H1 (cell line): ENCODE results near the gene ATCAY. TPM values are rescaled to one million over a fixed set of nuclear protein-coding genes. Genes with fewer than 3 reads are reported as not detected.
"Not testable (repeated sequence)": the region's sequence is repeated elsewhere in the genome, so short reads cannot be mapped to it uniquely, and the experiment has no call there.

Source experiments
- CTCF ChIA-PET: fragments of 300-600 bp; sonication (Branson Sonifier 250); formaldehyde crosslinking; loops from one replicate; lab custom pipeline; 2021; ENCODE audit not compliant: partially characterized antibody; lab: Charles Lee
- POLR2A ChIA-PET: fragments of 300-600 bp; sonication (Branson Sonifier 250); formaldehyde crosslinking; loops from one replicate; lab custom pipeline; 2021; ENCODE audit warnings: inconsistent platforms; ENCODE audit not compliant: partially characterized antibody; lab: Charles Lee
- DNase-seq, 2 experiments: peaks; one replicate each; pipeline versions ENCODE4 v3.0.0 to v3.0.0-alpha.2; 2010 to 2022; ENCODE audit warnings: low spot score in 2 of 2, low read depth in 1 of 2, mixed read lengths in 1 of 2
- FAIRE-seq: peaks from 2 replicates; lab custom pipeline; 2011; peaks lifted over from hg19 to GRCh38; lab: Jason Lieb, UNC
- H2AFZ ChIP-seq: 2 replicates; pipeline ENCODE4 v1.8.1; 2012; ENCODE audit warnings: low read length, inconsistent platforms
- H2AK5ac ChIP-seq: 2 replicates; pipeline ENCODE4 v1.6.1; 2013; ENCODE audit warnings: low read depth, low read length
- H2BK120ac ChIP-seq: replicated peaks from 2 replicates; pipeline ENCODE3; 2013; ENCODE audit warnings: low read depth, low read length, inconsistent platforms
- H2BK12ac ChIP-seq: 2 replicates; pipeline ENCODE4 v1.6.1; 2013; ENCODE audit warnings: low read depth, low read length
- H2BK15ac ChIP-seq: 2 replicates; pipeline ENCODE4 v1.6.1; 2013; ENCODE audit warnings: low read length
- H2BK20ac ChIP-seq: 2 replicates; pipeline ENCODE4 v1.6.1; 2013; ENCODE audit warnings: low read length
- H2BK5ac ChIP-seq: 2 replicates; pipeline ENCODE4 v1.6.1; 2013; ENCODE audit warnings: low read depth, low read length
- H3K14ac ChIP-seq: 2 replicates; pipeline ENCODE4 v1.6.1; 2013; ENCODE audit warnings: inconsistent platforms; ENCODE audit not compliant: insufficient read length
- H3K18ac ChIP-seq: 2 replicates; pipeline ENCODE4 v1.6.1; 2013; ENCODE audit warnings: low read length; ENCODE audit errors: extremely low read depth
- H3K23ac ChIP-seq: 2 replicates; pipeline ENCODE4 v1.6.1; 2013; ENCODE audit warnings: inconsistent platforms; ENCODE audit not compliant: insufficient read length
- H3K23me2 ChIP-seq: 2 replicates; pipeline ENCODE4 v1.6.1; 2013; ENCODE audit warnings: low read depth, low read length
- H3K27ac ChIP-seq: 2 replicates; pipeline ENCODE4 v1.6.1; 2011; ENCODE audit warnings: low read depth, low read length, inconsistent platforms
- H3K27me3 ChIP-seq, 4 experiments: replicated peaks in 1 of 4; 1 replicate in 1 of 4; 2 replicates in 3 of 4; pipeline versions ENCODE4 v1.6.1 to v1.8.1; 2011 to 2013; ENCODE audit warnings: low read length in 3 of 4, mild to moderate bottlenecking in 3 of 4, inconsistent platforms in 2 of 4, mixed read lengths in 2 of 4, moderate library complexity in 1 of 4; ENCODE audit not compliant: control insufficient read depth in 3 of 4, insufficient read depth in 3 of 4; ENCODE audit errors: extremely low read depth in 1 of 4
- H3K36me3 ChIP-seq, 4 experiments: 2 replicates each; pipeline versions ENCODE4 v1.6.1 to v1.8.1; 2011 to 2013; ENCODE audit warnings: mild to moderate bottlenecking in 4 of 4, low read length in 3 of 4, moderate library complexity in 2 of 4, control low read depth in 1 of 4, inconsistent platforms in 1 of 4; ENCODE audit not compliant: insufficient read depth in 4 of 4, control insufficient read depth in 2 of 4
- H3K4ac ChIP-seq: replicated peaks from 2 replicates; pipeline ENCODE3; 2013; ENCODE audit warnings: low read length, low read depth, mixed read lengths, inconsistent platforms; ENCODE audit not compliant: insufficient read length
- H3K4me1 ChIP-seq, 4 experiments: replicated peaks in 1 of 4; 1 replicate in 1 of 4; 2 replicates in 3 of 4; pipeline versions ENCODE4 v1.6.1 to v1.8.1; 2011 to 2013; ENCODE audit warnings: low read length in 3 of 4, inconsistent platforms in 2 of 4, mixed read lengths in 1 of 4; ENCODE audit not compliant: insufficient read depth in 4 of 4, control insufficient read depth in 3 of 4
- H3K4me2 ChIP-seq, 2 experiments: 2 replicates each; pipeline versions ENCODE4 v1.6.1 to v1.8.1; 2011 to 2013; ENCODE audit warnings: low read depth in 2 of 2, low read length in 2 of 2, control low read depth in 1 of 2, inconsistent platforms in 1 of 2, mild to moderate bottlenecking in 1 of 2; ENCODE audit not compliant: insufficient read depth in 1 of 2
- H3K4me3 ChIP-seq, 4 experiments: fragments of 200-600, 300-600 bp in 1 of 4; sonication (generic), shearing (Covaris generic), sonication (Bioruptor Twin) in 1 of 4; 2 replicates each; pipeline versions ENCODE4 v1.5.1 to v1.8.1; 2011 to 2016; ENCODE audit warnings: low read length in 4 of 4, low read depth in 3 of 4, control low read depth in 2 of 4, inconsistent platforms in 2 of 4, mild to moderate bottlenecking in 2 of 4, mixed read lengths in 1 of 4, moderate library complexity in 1 of 4; ENCODE audit not compliant: insufficient read depth in 2 of 4; ENCODE audit errors: extremely low read depth in 1 of 4
- H3K56ac ChIP-seq: replicated peaks from 2 replicates; pipeline ENCODE3; 2013; ENCODE audit warnings: low read depth, mild to moderate bottlenecking, mixed read lengths, low read length, inconsistent platforms; ENCODE audit not compliant: insufficient read length
- H3K79me1 ChIP-seq: 2 replicates; pipeline ENCODE4 v1.6.1; 2013; ENCODE audit warnings: low read depth, low read length, control low read depth
- H3K79me2 ChIP-seq, 2 experiments: 2 replicates each; pipeline versions ENCODE4 v1.6.1 to v1.8.1; 2012 to 2013; ENCODE audit warnings: low read length in 2 of 2, mild to moderate bottlenecking in 2 of 2, inconsistent platforms in 1 of 2; ENCODE audit not compliant: insufficient read depth in 2 of 2, control insufficient read depth in 1 of 2
- H3K9ac ChIP-seq, 4 experiments: replicated peaks in 1 of 4; 1 replicate in 1 of 4; 2 replicates in 3 of 4; pipeline versions ENCODE4 v1.6.1 to v1.8.1; 2011 to 2013; ENCODE audit warnings: low read depth in 3 of 4, low read length in 3 of 4, control low read depth in 2 of 4, mild to moderate bottlenecking in 2 of 4, moderate library complexity in 2 of 4, inconsistent platforms in 1 of 4; ENCODE audit errors: extremely low read depth in 1 of 4
- H3K9me3 ChIP-seq, 2 experiments: 2 replicates each; pipeline versions ENCODE4 v1.6.1 to v1.8.1; 2012 to 2013; ENCODE audit warnings: mild to moderate bottlenecking in 2 of 2, moderate library complexity in 2 of 2, control low read depth in 1 of 2, inconsistent platforms in 1 of 2, low read depth in 1 of 2, low read length in 1 of 2, mixed read lengths in 1 of 2; ENCODE audit not compliant: insufficient read depth in 2 of 2
- H4K20me1 ChIP-seq, 2 experiments: replicated peaks in 1 of 2; 2 replicates each; pipeline versions ENCODE3 to v1.8.1; 2011 to 2013; ENCODE audit warnings: inconsistent platforms in 2 of 2, low read length in 2 of 2, mild to moderate bottlenecking in 1 of 2; ENCODE audit not compliant: insufficient read depth in 2 of 2, control insufficient read depth in 1 of 2
- H4K5ac ChIP-seq: 2 replicates; pipeline ENCODE4 v1.6.1; 2013; ENCODE audit warnings: low read length, low read depth, mixed read lengths, inconsistent platforms; ENCODE audit not compliant: insufficient read length
- H4K8ac ChIP-seq: 2 replicates; pipeline ENCODE4 v1.8.0; 2013; ENCODE audit warnings: mild to moderate bottlenecking, moderate library complexity, low read length, inconsistent platforms; ENCODE audit not compliant: insufficient read depth; ENCODE audit errors: extremely low read depth
- H4K91ac ChIP-seq: replicated peaks from 2 replicates; pipeline ENCODE3; 2013; ENCODE audit warnings: low read length, mixed read lengths, inconsistent platforms; ENCODE audit not compliant: insufficient read length
- SAP30 ChIP-seq: fragments of 300-600 bp; sonication (generic); IDR thresholded peaks from 2 replicates; pipeline ENCODE4 v1.7.1; 2012; ENCODE audit warnings: low read length, moderate library complexity, mild to moderate bottlenecking, inconsistent platforms; ENCODE audit not compliant: insufficient read depth, insufficient replicate concordance
- SIRT6 ChIP-seq: IDR thresholded peaks from one replicate; pipeline ENCODE4 v1.7.1; 2012; ENCODE audit warnings: low read length, inconsistent platforms
- TCF12 ChIP-seq: IDR thresholded peaks from 2 replicates; pipeline ENCODE4 v1.6.1; 2011; ENCODE audit warnings: low read depth, mild to moderate bottlenecking, low read length
- WGBS, 2 experiments: shearing (Covaris generic) in 1 of 2; methylation state at CpG; one replicate each; pipeline versions ENCODE4 v1.1.6 to v1.1.7; 2013 to 2015; ENCODE audit warnings: low lambda C conversion rate in 2 of 2, mixed read lengths in 2 of 2, inconsistent platforms in 1 of 2, low coverage in 1 of 2, missing lambda C conversion rate in 1 of 2; ENCODE audit not compliant: insufficient replicate concordance in 2 of 2, insufficient coverage in 1 of 2, insufficient read length in 1 of 2; ENCODE audit errors: extremely low coverage in 1 of 2, missing lambda C conversion rate in 1 of 2; 5-methylcytosine and 5-hydroxymethylcytosine counted together
- polyA plus RNA-seq, 7 experiments: library from polyadenylated mRNA; depleted of rRNA in 3 of 7; stranded (reverse) in 5 of 7; unstranded in 2 of 7; fragments of >200 nt in 5 of 7; fragments of 200-250 nt in 2 of 7; gene quantifications; 1 replicate in 5 of 7; 2 replicates in 1 of 7; 4 replicates in 1 of 7; pipeline versions ENCODE4 v1.2.1 to v1.2.3, GENCODE V29; 2011 to 2013; ENCODE audit warnings: missing spikeins in 2 of 7, mixed read lengths in 2 of 7
- total RNA-seq: library from RNA; stranded (reverse); fragmentation: NEBNext Ultra II Directional; extraction: Animal tissue kit (Norgen Biotek cat#: 25700); gene quantifications from 2 replicates; pipeline ENCODE4 v1.2.1, GENCODE V29; 2021
- TF ChIP-seq, protein P1 (sequence below), 3 experiments: IDR thresholded peaks; 1 replicate in 2 of 3; 2 replicates in 1 of 3; pipeline versions ENCODE4 v1.5.1 to v1.6.1; 2011; ENCODE audit warnings: low read length in 3 of 3, mild to moderate bottlenecking in 3 of 3, inconsistent platforms in 2 of 3, low read depth in 1 of 3, moderate library complexity in 1 of 3; ENCODE audit not compliant: insufficient read depth in 1 of 3; ENCODE audit errors: control extremely low read depth in 1 of 3

ATCAY gene
- total and polyA plus RNA-seq, 2 of the 8 experiments (the other 6 are each of a cell fraction or from before 2014, with no cell fraction given), result 24.4 to 33.8 TPM

DNA sequence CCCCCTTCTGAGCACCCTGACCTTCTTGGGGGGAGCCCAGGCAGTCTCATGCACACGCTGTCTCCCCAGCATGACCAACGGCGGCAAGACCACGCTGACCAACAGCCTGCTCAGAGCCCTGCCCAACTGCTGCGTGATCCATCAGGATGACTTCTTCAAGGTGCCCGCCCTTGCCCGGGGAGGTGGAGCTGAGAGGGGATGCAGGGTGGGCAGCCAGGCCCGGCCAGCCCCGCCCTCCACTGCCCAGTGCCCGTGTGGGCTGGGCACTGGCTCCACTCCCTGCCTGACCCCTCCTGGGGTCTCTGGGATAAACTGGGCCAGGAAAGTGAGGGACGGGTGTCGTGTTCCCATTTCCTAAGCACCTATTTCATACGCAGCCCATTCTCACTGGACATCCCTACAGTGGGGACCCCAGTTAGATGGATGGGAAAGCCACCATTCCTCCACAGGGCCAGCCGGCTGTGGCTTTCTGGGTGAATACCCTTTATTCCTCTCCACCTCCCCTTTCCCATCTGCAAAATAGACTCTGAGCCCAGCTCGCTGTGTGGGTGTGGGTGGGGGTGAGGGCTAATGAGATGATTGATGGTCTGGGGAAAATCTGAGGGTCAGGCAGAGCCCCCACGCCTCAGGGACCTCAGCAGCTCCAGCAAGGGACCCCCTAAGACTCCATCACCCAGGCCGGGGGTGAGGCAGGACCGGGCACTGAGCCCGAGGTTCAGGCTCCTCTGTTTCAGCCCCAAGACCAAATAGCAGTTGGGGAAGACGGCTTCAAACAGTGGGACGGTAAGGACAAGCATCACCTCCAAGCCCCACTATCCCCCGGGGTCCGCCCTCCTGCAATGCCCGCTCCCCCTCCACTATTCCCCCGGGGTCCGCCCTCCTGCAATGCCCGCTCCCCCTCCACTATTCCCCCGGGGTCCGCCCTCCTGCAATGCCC is 56.3 kb downstream of the ATCAY start (continued):
- TF ChIP-seq, protein P1, sequence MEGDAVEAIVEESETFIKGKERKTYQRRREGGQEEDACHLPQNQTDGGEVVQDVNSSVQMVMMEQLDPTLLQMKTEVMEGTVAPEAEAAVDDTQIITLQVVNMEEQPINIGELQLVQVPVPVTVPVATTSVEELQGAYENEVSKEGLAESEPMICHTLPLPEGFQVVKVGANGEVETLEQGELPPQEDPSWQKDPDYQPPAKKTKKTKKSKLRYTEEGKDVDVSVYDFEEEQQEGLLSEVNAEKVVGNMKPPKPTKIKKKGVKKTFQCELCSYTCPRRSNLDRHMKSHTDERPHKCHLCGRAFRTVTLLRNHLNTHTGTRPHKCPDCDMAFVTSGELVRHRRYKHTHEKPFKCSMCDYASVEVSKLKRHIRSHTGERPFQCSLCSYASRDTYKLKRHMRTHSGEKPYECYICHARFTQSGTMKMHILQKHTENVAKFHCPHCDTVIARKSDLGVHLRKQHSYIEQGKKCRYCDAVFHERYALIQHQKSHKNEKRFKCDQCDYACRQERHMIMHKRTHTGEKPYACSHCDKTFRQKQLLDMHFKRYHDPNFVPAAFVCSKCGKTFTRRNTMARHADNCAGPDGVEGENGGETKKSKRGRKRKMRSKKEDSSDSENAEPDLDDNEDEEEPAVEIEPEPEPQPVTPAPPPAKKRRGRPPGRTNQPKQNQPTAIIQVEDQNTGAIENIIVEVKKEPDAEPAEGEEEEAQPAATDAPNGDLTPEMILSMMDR (IDR thresholded peaks at IDR 0.05; ENCODE audit: control extremely low read depth in 1 of 3, insufficient read depth in 1 of 3, low read depth in 1 of 3, low read length in 3 of 3), result no peak
- TF ChIP-seq SIRT6 (no peak), SAP30 (no peak), TCF12 (no peak)

DNA sequence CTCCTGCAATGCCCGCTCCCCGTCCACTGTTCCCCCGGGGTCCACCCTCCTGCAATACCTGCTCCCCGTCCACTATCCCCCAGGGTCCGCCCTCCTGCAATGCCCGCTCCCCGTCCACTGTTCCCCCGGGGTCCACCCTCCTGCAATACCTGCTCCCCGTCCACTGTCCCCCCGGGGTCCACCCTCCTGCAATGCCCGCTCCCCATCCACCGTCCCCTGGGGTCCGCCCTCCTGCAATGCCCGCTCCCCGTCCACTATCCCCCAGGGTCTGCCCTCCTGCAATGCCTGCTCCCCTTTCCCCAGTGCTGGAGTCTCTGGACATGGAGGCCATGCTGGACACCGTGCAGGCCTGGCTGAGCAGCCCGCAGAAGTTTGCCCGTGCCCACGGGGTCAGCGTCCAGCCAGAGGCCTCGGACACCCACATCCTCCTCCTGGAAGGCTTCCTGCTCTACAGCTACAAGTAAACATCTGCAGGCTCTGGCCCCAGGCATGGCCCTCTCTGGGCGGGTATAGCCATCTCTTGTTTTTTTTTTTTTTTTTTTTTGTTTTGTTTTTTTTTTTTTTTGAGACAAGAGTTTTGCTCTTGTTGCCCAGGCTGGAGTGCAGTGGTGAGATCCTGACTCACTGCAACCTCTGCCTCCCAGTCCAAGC is 57.9 kb downstream of the ATCAY start:
- H2BK5ac ChIP-seq, FAIRE-seq, H3K27me3 ChIP-seq, H3K18ac ChIP-seq, H3K4me2 ChIP-seq, H3K4me3 ChIP-seq, H3K14ac ChIP-seq, CTCF ChIA-PET, H4K8ac ChIP-seq, H3K9ac ChIP-seq, H4K91ac ChIP-seq, H3K56ac ChIP-seq, H3K79me2 ChIP-seq, H3K79me1 ChIP-seq, H2BK120ac ChIP-seq, H2BK15ac ChIP-seq, H2BK20ac ChIP-seq, H3K23me2 ChIP-seq, H3K4me1 ChIP-seq, H2AK5ac ChIP-seq, H3K27ac ChIP-seq, DNase-seq, H4K20me1 ChIP-seq, H2BK12ac ChIP-seq, H3K9me3 ChIP-seq, H3K4ac ChIP-seq, H4K5ac ChIP-seq, H3K23ac ChIP-seq, H2AFZ ChIP-seq: not testable (repeated sequence)
- peaks cover 0 to 20% (median 6%) of the 10 kb centered on the region in 4 experiments; a peak in 3 of 8 replicates for H3K36me3 ChIP-seq
- 92% methylated on average over 8 of the region's 22 CpGs; no CpG with 5 or more reads in 1 of the 2 experiments for WGBS, 2 experiments
- POLR2A ChIA-PET, result interaction anchor here (1.0 to 1.8 kb wide), 3 partner anchors 16 to 47 kb away, joined by 3 to 8 read pairs (median 5); partner anchors contain the start of gene EEF2
